ENCODE measurements around the gene COLGALT1. TPM values are rescaled to one million over a fixed set of nuclear protein-coding genes. Genes with fewer than 3 reads are reported as not detected.

The COLGALT1 gene
- 52.0 and 63.4 TPM in 2 replicates for total RNA-seq (2014; rRNA removed; shearing (Covaris generic))
- 16.1 and 18.2 TPM in 2 replicates for polyA plus RNA-seq (2016; fragmentation: Nextera tagmentation; extraction: Ambion mirVana)
- long read RNA-seq, partial matches to known transcripts: 0 of 14 reads
- long read RNA-seq, other reads (novel, unspliced or antisense): 12 of 14 reads

DNA sequence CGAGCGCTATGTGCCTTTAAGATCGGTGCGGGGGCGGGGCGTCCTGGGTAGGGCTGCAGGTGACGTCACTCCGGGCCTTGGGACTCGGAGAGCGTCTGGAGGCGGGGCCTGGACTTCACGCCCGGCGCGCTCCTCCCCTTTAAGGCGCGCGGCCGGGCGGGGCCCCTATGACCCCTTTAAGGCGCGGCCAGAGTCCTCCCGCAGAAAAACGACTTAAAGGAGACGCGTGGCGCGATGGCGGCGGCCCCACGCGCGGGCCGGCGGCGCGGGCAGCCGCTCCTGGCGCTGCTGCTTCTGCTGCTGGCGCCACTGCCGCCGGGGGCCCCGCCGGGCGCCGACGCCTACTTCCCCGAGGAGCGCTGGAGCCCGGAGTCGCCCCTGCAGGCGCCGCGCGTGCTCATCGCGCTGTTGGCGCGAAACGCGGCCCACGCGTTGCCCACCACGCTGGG lies at the start of gene COLGALT1:
Gene COLGALT1, plus strand, starts transcription at position 170 of the 449 bp plus-strand sequence. Its CDS starts 65 bp downstream, at position 235.
- TF ChIP-seq, protein P1, sequence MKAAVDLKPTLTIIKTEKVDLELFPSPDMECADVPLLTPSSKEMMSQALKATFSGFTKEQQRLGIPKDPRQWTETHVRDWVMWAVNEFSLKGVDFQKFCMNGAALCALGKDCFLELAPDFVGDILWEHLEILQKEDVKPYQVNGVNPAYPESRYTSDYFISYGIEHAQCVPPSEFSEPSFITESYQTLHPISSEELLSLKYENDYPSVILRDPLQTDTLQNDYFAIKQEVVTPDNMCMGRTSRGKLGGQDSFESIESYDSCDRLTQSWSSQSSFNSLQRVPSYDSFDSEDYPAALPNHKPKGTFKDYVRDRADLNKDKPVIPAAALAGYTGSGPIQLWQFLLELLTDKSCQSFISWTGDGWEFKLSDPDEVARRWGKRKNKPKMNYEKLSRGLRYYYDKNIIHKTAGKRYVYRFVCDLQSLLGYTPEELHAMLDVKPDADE (IDR thresholded peaks at IDR 0.05): no peak
- TF ChIP-seq EZH2phosphoT487 (IDR thresholded peaks at IDR 0.05; ENCODE audit: unreplicated experiment): no peak
- TF ChIP-seq NANOG (IDR thresholded peaks at IDR 0.05; ENCODE audit: borderline replicate concordance): no peak
- TF ChIP-seq CREB1 (CRISPR knock-in tag; IDR thresholded peaks at IDR 0.05; ENCODE audit: low read depth): peak; percentile 94
- TF ChIP-seq, protein P2, sequence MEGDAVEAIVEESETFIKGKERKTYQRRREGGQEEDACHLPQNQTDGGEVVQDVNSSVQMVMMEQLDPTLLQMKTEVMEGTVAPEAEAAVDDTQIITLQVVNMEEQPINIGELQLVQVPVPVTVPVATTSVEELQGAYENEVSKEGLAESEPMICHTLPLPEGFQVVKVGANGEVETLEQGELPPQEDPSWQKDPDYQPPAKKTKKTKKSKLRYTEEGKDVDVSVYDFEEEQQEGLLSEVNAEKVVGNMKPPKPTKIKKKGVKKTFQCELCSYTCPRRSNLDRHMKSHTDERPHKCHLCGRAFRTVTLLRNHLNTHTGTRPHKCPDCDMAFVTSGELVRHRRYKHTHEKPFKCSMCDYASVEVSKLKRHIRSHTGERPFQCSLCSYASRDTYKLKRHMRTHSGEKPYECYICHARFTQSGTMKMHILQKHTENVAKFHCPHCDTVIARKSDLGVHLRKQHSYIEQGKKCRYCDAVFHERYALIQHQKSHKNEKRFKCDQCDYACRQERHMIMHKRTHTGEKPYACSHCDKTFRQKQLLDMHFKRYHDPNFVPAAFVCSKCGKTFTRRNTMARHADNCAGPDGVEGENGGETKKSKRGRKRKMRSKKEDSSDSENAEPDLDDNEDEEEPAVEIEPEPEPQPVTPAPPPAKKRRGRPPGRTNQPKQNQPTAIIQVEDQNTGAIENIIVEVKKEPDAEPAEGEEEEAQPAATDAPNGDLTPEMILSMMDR (conservative IDR thresholded peaks at IDR 0.05; ENCODE audit: low read depth in 2 of 2): 0 out of 4 replicates have a peak, but pooled peaks of 1 of the 2 experiments have one; percentile 4
- TF ChIP-seq POLR2AphosphoS5 (IDR thresholded peaks at IDR 0.05; ENCODE audit: low read depth): 0 out of 2 replicates have a peak, but pooled peaks have one; percentile 39
- peak; percentile 96 for ATAC-seq
- no peak within 1 kb of the TSS for H3K27ac ChIP-seq (ENCODE audit: low read depth)
- no peaks in the 10 kb centered on the region for H3K9me2 ChIP-seq (ENCODE audit: insufficient read depth)
- H3K4me3 Mint-ChIP-seq: peak within 1 kb of the TSS; percentile 78
- peaks cover 12% of the 10 kb centered on the region for H3K36me3 Mint-ChIP-seq (ENCODE audit: low read depth)
- H3K4me1 Mint-ChIP-seq: peaks cover 8% of the 10 kb centered on the region; the same call in 2 of the 3 replicates
- H3K27me3 ChIP-seq (ENCODE audit: insufficient read depth): peaks cover 4% of the 10 kb centered on the region; the same call in 1 of the 2 replicates
- no peaks in the 10 kb centered on the region for H3K9me3 Mint-ChIP-seq
- H3K4me3 ChIP-seq: peak within 1 kb of the TSS; percentile 77
- H2AFZ ChIP-seq: peak within 1 kb of the TSS; percentile 95
- H3K4me2 ChIP-seq: peak within 1 kb of the TSS; percentile 88
- H3K27ac Mint-ChIP-seq: no peak within 1 kb of the TSS
- DNase-seq (ENCODE audit: low spot score): peak; percentile 100
- H3F3A ChIP-seq (replicated peaks; ENCODE audit: low read depth): peaks cover 13% of the 10 kb centered on the region; the same call in 1 of the 2 replicates
- H3K36me3 ChIP-seq (ENCODE audit: insufficient read depth): no peaks in the 10 kb centered on the region
- H3K4me1 ChIP-seq (ENCODE audit: insufficient read depth): 0 out of 2 replicates have a peak, but pooled peaks cover 3% of the 10 kb centered on the region
- H3K27me3 Mint-ChIP-seq (ENCODE audit: insufficient read depth, low read depth, poor library complexity): peaks cover 5% of the 10 kb centered on the region
- no peaks in the 10 kb centered on the region for H3K79me2 ChIP-seq (replicated peaks; ENCODE audit: insufficient read depth)
- no peaks in the 10 kb centered on the region; the same call in 1 of the 2 replicates for H4K20me1 ChIP-seq (replicated peaks; ENCODE audit: insufficient read depth)

DNA sequence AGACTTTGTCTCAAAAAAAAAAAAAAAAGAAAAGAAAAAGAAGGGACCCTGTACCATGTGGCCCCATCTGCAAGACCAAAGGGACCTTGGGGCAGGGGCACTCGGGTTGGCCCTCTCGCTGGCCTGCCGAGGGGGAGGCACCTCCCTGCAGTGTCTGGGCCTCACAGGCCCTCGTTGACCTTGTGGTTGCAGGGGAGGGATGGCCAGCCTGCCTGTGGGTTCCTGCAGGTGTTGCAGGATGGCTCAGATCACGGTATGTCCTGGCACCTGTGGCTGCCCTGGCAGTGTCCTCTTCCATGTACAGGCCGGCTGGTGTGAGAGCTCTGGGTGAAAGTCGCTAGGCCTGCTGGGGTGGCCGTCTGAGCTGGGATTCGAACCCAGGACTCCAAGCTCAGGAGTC lies 48.7 kb upstream of the COLGALT1 start:
- H3K4me3 Mint-ChIP-seq: no peak overlapping the region
- Histone ChIP-seq H3K36me3 (ENCODE audit: insufficient read depth) (no peaks in the 10 kb centered on the region), H3K79me2 (replicated peaks; ENCODE audit: insufficient read depth) (peaks cover 17% of the 10 kb centered on the region), H3K4me1 (ENCODE audit: insufficient read depth) (peaks cover 5% of the 10 kb centered on the region), H3K4me2 (no peak overlapping the region), H3K4me3 (no peak overlapping the region), H3F3A (replicated peaks; ENCODE audit: low read depth) (peaks cover 6% of the 10 kb centered on the region; the same call in 1 of the 2 replicates), H4K20me1 (replicated peaks; ENCODE audit: insufficient read depth) (no peaks in the 10 kb centered on the region), H3K27ac (ENCODE audit: low read depth) (no peak overlapping the region), H3K27me3 (ENCODE audit: insufficient read depth) (no peaks in the 10 kb centered on the region), H2AFZ (no peak overlapping the region), H3K9me2 (ENCODE audit: insufficient read depth) (no peaks in the 10 kb centered on the region)
- 0 out of 3 replicates have a peak, but pooled peaks cover 3% of the 10 kb centered on the region for H3K36me3 Mint-ChIP-seq (ENCODE audit: low read depth)
- peaks cover 5% of the 10 kb centered on the region for H3K4me1 Mint-ChIP-seq
- H3K9me3 Mint-ChIP-seq: peaks cover 3% of the 10 kb centered on the region; the same call in 2 of the 3 replicates
- no peak overlapping the region for H3K27ac Mint-ChIP-seq
- DNase-seq (ENCODE audit: low spot score) (no peak), ATAC-seq (no peak)
- peaks cover 13% of the 10 kb centered on the region for H3K27me3 Mint-ChIP-seq (ENCODE audit: insufficient read depth, low read depth, poor library complexity)
- no peak for TF ChIP-seq EZH2 (IDR thresholded peaks at IDR 0.05; ENCODE audit: low read depth, unreplicated experiment)
- TF ChIP-seq NANOG (IDR thresholded peaks at IDR 0.05; ENCODE audit: borderline replicate concordance): no peak
- TF ChIP-seq, protein P3, sequence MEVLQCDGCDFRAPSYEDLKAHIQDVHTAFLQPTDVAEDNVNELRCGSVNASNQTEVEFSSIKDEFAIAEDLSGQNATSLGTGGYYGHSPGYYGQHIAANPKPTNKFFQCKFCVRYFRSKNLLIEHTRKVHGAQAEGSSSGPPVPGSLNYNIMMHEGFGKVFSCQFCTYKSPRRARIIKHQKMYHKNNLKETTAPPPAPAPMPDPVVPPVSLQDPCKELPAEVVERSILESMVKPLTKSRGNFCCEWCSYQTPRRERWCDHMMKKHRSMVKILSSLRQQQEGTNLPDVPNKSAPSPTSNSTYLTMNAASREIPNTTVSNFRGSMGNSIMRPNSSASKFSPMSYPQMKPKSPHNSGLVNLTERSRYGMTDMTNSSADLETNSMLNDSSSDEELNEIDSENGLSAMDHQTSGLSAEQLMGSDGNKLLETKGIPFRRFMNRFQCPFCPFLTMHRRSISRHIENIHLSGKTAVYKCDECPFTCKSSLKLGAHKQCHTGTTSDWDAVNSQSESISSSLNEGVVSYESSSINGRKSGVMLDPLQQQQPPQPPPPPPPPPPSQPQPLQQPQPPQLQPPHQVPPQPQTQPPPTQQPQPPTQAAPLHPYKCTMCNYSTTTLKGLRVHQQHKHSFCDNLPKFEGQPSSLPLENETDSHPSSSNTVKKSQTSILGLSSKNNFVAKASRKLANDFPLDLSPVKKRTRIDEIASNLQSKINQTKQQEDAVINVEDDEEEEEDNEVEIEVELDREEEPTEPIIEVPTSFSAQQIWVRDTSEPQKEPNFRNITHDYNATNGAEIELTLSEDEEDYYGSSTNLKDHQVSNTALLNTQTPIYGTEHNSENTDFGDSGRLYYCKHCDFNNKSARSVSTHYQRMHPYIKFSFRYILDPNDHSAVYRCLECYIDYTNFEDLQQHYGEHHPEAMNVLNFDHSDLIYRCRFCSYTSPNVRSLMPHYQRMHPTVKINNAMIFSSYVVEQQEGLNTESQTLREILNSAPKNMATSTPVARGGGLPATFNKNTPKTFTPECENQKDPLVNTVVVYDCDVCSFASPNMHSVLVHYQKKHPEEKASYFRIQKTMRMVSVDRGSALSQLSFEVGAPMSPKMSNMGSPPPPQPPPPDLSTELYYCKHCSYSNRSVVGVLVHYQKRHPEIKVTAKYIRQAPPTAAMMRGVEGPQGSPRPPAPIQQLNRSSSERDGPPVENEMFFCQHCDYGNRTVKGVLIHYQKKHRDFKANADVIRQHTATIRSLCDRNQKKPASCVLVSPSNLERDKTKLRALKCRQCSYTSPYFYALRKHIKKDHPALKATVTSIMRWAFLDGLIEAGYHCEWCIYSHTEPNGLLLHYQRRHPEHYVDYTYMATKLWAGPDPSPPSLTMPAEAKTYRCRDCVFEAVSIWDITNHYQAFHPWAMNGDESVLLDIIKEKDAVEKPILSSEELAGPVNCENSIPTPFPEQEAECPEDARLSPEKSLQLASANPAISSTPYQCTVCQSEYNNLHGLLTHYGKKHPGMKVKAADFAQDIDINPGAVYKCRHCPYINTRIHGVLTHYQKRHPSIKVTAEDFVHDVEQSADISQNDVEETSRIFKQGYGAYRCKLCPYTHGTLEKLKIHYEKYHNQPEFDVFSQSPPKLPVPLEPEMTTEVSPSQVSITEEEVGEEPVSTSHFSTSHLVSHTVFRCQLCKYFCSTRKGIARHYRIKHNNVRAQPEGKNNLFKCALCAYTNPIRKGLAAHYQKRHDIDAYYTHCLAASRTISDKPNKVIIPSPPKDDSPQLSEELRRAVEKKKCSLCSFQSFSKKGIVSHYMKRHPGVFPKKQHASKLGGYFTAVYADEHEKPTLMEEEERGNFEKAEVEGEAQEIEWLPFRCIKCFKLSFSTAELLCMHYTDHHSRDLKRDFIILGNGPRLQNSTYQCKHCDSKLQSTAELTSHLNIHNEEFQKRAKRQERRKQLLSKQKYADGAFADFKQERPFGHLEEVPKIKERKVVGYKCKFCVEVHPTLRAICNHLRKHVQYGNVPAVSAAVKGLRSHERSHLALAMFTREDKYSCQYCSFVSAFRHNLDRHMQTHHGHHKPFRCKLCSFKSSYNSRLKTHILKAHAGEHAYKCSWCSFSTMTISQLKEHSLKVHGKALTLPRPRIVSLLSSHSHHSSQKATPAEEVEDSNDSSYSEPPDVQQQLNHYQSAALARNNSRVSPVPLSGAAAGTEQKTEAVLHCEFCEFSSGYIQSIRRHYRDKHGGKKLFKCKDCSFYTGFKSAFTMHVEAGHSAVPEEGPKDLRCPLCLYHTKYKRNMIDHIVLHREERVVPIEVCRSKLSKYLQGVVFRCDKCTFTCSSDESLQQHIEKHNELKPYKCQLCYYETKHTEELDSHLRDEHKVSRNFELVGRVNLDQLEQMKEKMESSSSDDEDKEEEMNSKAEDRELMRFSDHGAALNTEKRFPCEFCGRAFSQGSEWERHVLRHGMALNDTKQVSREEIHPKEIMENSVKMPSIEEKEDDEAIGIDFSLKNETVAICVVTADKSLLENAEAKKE (CRISPR knock-in tag; IDR thresholded peaks at IDR 0.05): no peak
